Mononuclear cell (primary cell): ENCODE measurements around the gene PRAMEF26. TPM values are rescaled to one million over a fixed set of nuclear protein-coding genes. Genes with fewer than 3 reads are reported as not detected.
"Not testable (repeated sequence)": the region's sequence is repeated elsewhere in the genome, so short reads cannot be mapped to it uniquely, and the experiment has no call there.

ENCODE experiments used
- H3K27me3 ChIP-seq: 2 replicates; pipeline ENCODE4 v1.6.0; 2011; ENCODE audit warnings: low read length, control low read depth; ENCODE audit not compliant: insufficient read depth
- H3K4me1 ChIP-seq: 2 replicates; pipeline ENCODE4 v1.5.1; 2011; ENCODE audit warnings: mild to moderate bottlenecking, low read length, control low read depth; ENCODE audit not compliant: insufficient read depth
- H3K4me3 ChIP-seq: 2 replicates; pipeline ENCODE4 v1.5.1; 2011; ENCODE audit warnings: mild to moderate bottlenecking, low read length, moderate library complexity
- H3K9me3 ChIP-seq: 2 replicates; pipeline ENCODE4 v1.5.1; 2011; ENCODE audit warnings: low read depth, mild to moderate bottlenecking, control low read depth, low read length
- total RNA-seq: library from RNA; depleted of rRNA; stranded (reverse); fragments of >200 nt; gene quantifications from one replicate; pipeline ENCODE4 v1.2.3, GENCODE V29; 2012

The PRAMEF26 gene
- not detected for total RNA-seq

DNA sequence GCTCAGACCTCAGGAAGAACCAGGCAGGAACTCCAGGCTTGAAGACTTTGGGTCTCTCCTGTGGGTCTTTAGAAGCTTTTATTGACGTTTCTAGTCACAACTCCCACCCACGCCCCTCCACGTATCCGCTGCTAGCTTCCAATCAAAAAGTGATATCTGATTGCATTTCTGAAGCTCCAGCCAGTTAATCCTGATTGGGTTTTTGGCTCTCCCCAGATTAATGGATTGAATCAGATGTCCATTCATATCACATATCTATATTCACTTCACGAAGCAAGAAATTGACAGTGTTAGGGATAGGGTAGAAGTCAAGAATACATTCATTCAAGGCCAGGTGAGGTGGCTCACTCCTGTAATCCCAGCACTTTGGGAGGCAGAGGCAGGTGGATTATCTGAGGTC is at the start of gene PRAMEF26:
Gene PRAMEF26 (minus strand): TSS at position 101 of the 400 bp plus-strand sequence. CDS start 2,914 bp downstream, outside the sequence.
- not testable (repeated sequence) for H3K4me1 ChIP-seq, H3K27me3 ChIP-seq, H3K4me3 ChIP-seq, H3K9me3 ChIP-seq

DNA sequence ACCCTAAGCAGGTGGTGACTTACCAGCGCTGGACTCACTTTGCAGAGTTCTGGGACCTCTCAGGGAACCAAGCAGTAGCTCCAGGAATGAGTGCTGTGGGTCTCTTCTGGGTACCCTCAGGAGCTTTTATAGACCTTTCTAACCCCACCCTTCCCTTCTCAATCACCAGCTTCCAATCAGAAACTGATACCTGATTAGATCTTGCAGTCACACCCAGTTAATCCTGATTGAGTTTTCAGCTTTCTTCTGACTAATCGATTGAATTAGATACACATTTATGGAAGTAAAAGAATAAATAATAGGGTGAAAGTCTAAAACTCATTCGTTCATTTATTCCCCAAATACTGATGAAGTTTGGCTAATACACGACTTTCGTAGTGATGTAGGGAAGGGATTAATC is 45.5 kb upstream of the PRAMEF26 start, which contains the start of gene PRAMEF13:
Gene PRAMEF13 (minus strand): TSS at position 101 of the 400 bp plus-strand sequence. CDS start 1,820 bp downstream, outside the sequence.
- H3K4me3 ChIP-seq, H3K9me3 ChIP-seq, H3K27me3 ChIP-seq, H3K4me1 ChIP-seq: not testable (repeated sequence)

DNA sequence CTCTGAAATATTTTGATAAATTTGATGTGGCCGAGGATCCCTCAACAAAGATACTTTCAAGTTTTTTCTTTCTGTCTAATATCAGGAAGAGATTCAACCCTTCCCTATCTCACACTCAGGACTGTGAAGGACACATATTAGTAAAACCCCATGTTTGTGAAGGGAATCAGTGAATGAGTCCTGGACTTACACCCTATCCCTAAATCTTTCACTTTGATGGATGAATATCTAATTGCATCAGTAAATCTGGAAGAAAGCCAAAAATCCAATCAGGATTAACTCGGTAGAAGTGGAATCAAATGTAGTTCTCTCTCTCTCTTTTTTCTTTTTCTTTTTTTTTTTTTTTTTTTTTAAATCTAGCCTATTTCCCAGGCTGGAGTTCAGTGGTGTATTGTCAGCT is 15.7 kb upstream of the PRAMEF26 start, which contains the start of gene PRAMEF9:
Gene PRAMEF9 (plus strand): TSS at position 301 of the 400 bp plus-strand sequence. CDS start 3,433 bp downstream, outside the sequence.
- H3K27me3 ChIP-seq, H3K4me3 ChIP-seq, H3K4me1 ChIP-seq, H3K9me3 ChIP-seq: not testable (repeated sequence)

- H3K9me3 ChIP-seq, H3K4me3 ChIP-seq, H3K4me1 ChIP-seq, H3K27me3 ChIP-seq: not testable (repeated sequence)
These were observed 9.7 kb upstream of the PRAMEF26 start, which contains the start of gene HNRNPCL4 for GRCh38 chr1:13165531-13165930. TSS of gene HNRNPCL4 (minus strand) at chr1:13165631. CDS start at chr1:13165467, 164 bp downstream.

DNA sequence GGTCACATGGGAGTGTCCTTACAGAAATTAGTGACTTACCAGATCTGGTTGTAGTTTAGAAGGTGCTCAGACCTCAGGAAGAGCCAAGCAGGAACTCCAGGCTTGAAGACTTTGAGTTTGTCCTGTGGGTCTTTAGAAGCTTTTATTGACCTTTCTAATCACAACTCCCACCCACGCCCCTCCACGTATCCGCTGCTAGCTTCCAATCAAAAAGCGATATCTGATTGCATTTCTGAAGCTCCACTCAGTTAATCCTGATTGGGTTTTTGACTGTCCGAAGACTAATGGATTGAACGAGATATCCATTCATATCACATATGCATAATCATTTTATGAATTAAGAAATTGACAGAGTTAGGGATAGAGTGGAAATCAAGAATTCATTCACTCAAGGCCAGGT is 39.1 kb downstream of the PRAMEF26 start, which contains the start of gene HNRNPCL2:
Gene HNRNPCL2 (minus strand): TSS at position 101 of the 400 bp plus-strand sequence. CDS start 454 bp downstream, outside the sequence.
- not testable (repeated sequence) for H3K4me1 ChIP-seq, H3K9me3 ChIP-seq, H3K27me3 ChIP-seq, H3K4me3 ChIP-seq

Other genes with a start within 250 kb of the PRAMEF26 start
- gene PRAMEF7, start 239.4 kb downstream of the PRAMEF26 start, total RNA-seq, result not detected
- not detected for gene PRAMEF6, start 208.4 kb downstream of the PRAMEF26 start, total RNA-seq
- not detected for gene PRAMEF27, start 99.4 kb downstream of the PRAMEF26 start, total RNA-seq
- gene HNRNPCL3, start 95.2 kb downstream of the PRAMEF26 start, total RNA-seq, result not detected
- not detected for gene PRAMEF25, start 85.2 kb downstream of the PRAMEF26 start, total RNA-seq
- not detected for gene HNRNPCL2, start 39.2 kb downstream of the PRAMEF26 start, total RNA-seq
- gene HNRNPCL4, start 9.6 kb upstream of the PRAMEF26 start, total RNA-seq, result not detected
- gene PRAMEF9, start 15.8 kb upstream of the PRAMEF26 start, total RNA-seq, result not detected
- not detected for gene PRAMEF13, start 45.4 kb upstream of the PRAMEF26 start, total RNA-seq
- gene PRAMEF18, start 70.1 kb upstream of the PRAMEF26 start, total RNA-seq, result not detected
- not detected for gene PRAMEF5, start 98.2 kb upstream of the PRAMEF26 start, total RNA-seq
- not detected for gene PRAMEF8, start 129.1 kb upstream of the PRAMEF26 start, total RNA-seq
- not detected for gene PRAMEF33, start 147.5 kb upstream of the PRAMEF26 start, total RNA-seq
- gene PRAMEF15, start 159.6 kb upstream of the PRAMEF26 start, total RNA-seq, result 0.10 TPM
- gene PRAMEF14, start 191.1 kb upstream of the PRAMEF26 start, total RNA-seq, result not detected
- not detected for gene PRAMEF19, start 215.9 kb upstream of the PRAMEF26 start, total RNA-seq
- not detected for gene PRAMEF17, start 233.6 kb upstream of the PRAMEF26 start, total RNA-seq